Endothelial cell of umbilical vein (primary cell): ENCODE measurements around the gene EEIG1.

Source experiments
- EZH2 ChIP-seq: IDR thresholded peaks from 2 replicates; pipeline ENCODE4 v1.6.1; 2012; ENCODE audit warnings: borderline replicate concordance, low read depth, mild to moderate bottlenecking, moderate library complexity, low read length, inconsistent platforms; ENCODE audit not compliant: severe bottlenecking
- GATA2 ChIP-seq: IDR thresholded peaks from 2 replicates; pipeline ENCODE4 v1.7.0; 2011; ENCODE audit warnings: low read depth, mild to moderate bottlenecking, moderate library complexity, mixed read lengths, low read length; ENCODE audit not compliant: insufficient read length, insufficient read depth
- JUN ChIP-seq: IDR thresholded peaks from 2 replicates; pipeline ENCODE4 v1.6.1; 2011; ENCODE audit warnings: borderline replicate concordance, low read depth; ENCODE audit not compliant: insufficient read length, insufficient read depth
- MAX ChIP-seq: IDR thresholded peaks from 2 replicates; pipeline ENCODE4 v1.6.1; 2011; ENCODE audit not compliant: insufficient read depth, insufficient read length
- MYC ChIP-seq: IDR thresholded peaks from one replicate; pipeline ENCODE4 v1.6.1; 2011; ENCODE audit warnings: mild to moderate bottlenecking, low read depth, low read length
- POLR2A ChIP-seq: IDR thresholded peaks from 2 replicates; pipeline ENCODE4 v1.6.1; 2012; ENCODE audit warnings: low read depth, mild to moderate bottlenecking, control low read depth, low read length
- POLR2AphosphoS5 ChIP-seq: IDR thresholded peaks from 2 replicates; pipeline ENCODE4 v1.6.1; 2012; ENCODE audit warnings: low read depth, mild to moderate bottlenecking, control low read depth, low read length, moderate library complexity; ENCODE audit not compliant: insufficient read depth
- TF ChIP-seq, protein P1 (sequence below), 2 donors: IDR thresholded peaks; 1 replicate in 1 of 2; 2 replicates in 1 of 2; pipeline ENCODE4 v1.5.1; 2011; ENCODE audit warnings: low read length in 2 of 2, mild to moderate bottlenecking in 2 of 2, moderate library complexity in 2 of 2, control low read depth in 1 of 2, inconsistent platforms in 1 of 2, low read depth in 1 of 2; ENCODE audit not compliant: insufficient read depth in 1 of 2; ENCODE audit errors: extremely low read depth in 1 of 2

DNA sequence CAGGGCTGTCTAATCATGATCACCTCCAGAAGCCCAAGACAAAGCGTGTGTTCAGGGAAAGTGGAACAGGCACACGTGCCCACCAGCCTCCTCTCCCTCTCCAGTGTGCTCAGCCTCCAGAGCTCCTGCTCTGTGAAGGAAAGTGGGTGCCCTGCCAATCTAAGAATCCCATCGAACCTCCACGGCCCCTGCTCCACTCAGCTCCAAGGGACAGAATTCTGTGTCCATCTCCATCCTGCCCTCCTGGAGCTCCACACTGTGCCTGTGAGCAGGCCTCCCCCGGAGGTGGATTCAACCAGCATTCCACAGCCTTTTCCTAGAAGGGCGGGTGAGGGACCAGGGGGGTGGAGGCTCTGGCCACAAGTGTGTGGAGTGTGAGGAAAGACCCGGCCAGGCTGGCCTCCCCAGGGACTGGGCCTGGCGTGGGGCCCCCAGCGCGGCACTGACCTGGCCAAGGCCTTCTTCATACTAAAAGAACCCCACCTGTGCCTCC is 6.0 kb downstream of the EEIG1 start:
- TF ChIP-seq POLR2A = no peak
- TF ChIP-seq, protein P1, sequence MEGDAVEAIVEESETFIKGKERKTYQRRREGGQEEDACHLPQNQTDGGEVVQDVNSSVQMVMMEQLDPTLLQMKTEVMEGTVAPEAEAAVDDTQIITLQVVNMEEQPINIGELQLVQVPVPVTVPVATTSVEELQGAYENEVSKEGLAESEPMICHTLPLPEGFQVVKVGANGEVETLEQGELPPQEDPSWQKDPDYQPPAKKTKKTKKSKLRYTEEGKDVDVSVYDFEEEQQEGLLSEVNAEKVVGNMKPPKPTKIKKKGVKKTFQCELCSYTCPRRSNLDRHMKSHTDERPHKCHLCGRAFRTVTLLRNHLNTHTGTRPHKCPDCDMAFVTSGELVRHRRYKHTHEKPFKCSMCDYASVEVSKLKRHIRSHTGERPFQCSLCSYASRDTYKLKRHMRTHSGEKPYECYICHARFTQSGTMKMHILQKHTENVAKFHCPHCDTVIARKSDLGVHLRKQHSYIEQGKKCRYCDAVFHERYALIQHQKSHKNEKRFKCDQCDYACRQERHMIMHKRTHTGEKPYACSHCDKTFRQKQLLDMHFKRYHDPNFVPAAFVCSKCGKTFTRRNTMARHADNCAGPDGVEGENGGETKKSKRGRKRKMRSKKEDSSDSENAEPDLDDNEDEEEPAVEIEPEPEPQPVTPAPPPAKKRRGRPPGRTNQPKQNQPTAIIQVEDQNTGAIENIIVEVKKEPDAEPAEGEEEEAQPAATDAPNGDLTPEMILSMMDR (IDR thresholded peaks at IDR 0.05; ENCODE audit: extremely low read depth in 1 of 2, insufficient read depth in 1 of 2, low read depth in 1 of 2, low read length in 2 of 2) = no peak
- no peak for TF ChIP-seq MAX
- no peak for TF ChIP-seq POLR2AphosphoS5
- no peak for TF ChIP-seq MYC
- TF ChIP-seq GATA2 = no peak
- TF ChIP-seq EZH2 = no peak
- TF ChIP-seq JUN = no peak
